Effector memory CD8-positive, alpha-beta T cell (primary cell): ENCODE data around the gene VAMP1.
"Not testable (repeated sequence)": the region's sequence is repeated elsewhere in the genome, so short reads cannot be mapped to it uniquely, and the experiment has no call there.

Experiments
- ATAC-seq: fragments of 150-1000 bp; cut with Tn5 transposase; replicated peaks from 2 replicates; pipeline ENCODE4 v1.10.0; 2021; ENCODE audit warnings: mild to moderate bottlenecking, moderate library complexity
- DNase-seq, 3 experiments: peaks; one replicate each; pipeline ENCODE4 v3.0.0; 2021
- H3K27ac Mint-ChIP-seq, 2 donors: one replicate each; pipeline ENCODE4 v1.8.0; 2022; ENCODE audit warnings: mild to moderate bottlenecking in 2 of 2, mixed read lengths in 2 of 2, moderate library complexity in 2 of 2
- H3K27me3 Mint-ChIP-seq, 2 donors: one replicate each; pipeline ENCODE4 v1.8.0; 2022; ENCODE audit warnings: mixed read lengths in 2 of 2
- H3K36me3 Mint-ChIP-seq: one replicate; pipeline ENCODE4 v1.8.0; 2022; ENCODE audit warnings: mild to moderate bottlenecking, moderate library complexity, mixed read lengths; ENCODE audit not compliant: insufficient read depth
- H3K4me1 Mint-ChIP-seq, 2 donors: one replicate each; pipeline ENCODE4 v1.8.0; 2022; ENCODE audit warnings: low read depth in 2 of 2, mixed read lengths in 2 of 2
- H3K4me3 Mint-ChIP-seq, 2 donors: one replicate each; pipeline ENCODE4 v1.8.0; 2022; ENCODE audit warnings: mild to moderate bottlenecking in 2 of 2, mixed read lengths in 2 of 2, moderate library complexity in 2 of 2
- H3K9me3 Mint-ChIP-seq, 2 donors: one replicate each; pipeline ENCODE4 v1.8.0; 2022; ENCODE audit warnings: mixed read lengths in 2 of 2
- total RNA-seq, 9 experiments: gene quantifications; one replicate each; lab custom pipeline; 2026; lab: John Stamatoyannopoulos, UW

VAMP1 gene
- total RNA-seq = 13.4 to 125 (median 43.7) reads per million in 9 experiments

- Mint-ChIP-seq H3K4me1 (peaks cover 42 to 44% of the 10 kb centered on the region in 2 donors), H3K27me3 (no peaks in the 10 kb centered on the region), H3K9me3 (no peaks in the 10 kb centered on the region), H3K4me3 (peak within 1 kb of the TSS; percentile 88 to 89), H3K36me3 (peaks cover 49% of the 10 kb centered on the region), H3K27ac (peak within 1 kb of the TSS; percentile 89)
- DNase-seq = peak; percentile 94 to 97 (median 96)
- peak; percentile 89 for ATAC-seq
Measured at GRCh38 chr12:6470375-6471163, at the start of gene VAMP1. Gene VAMP1, minus strand, starts transcription at chr12:6470677. Its CDS starts 146 bp downstream, at chr12:6470531.

GRCh38 chr12:6520186-6520585, 49.7 kb upstream of the VAMP1 start:
- Mint-ChIP-seq H3K9me3 (no peaks in the 10 kb centered on the region), H3K27ac (peak overlapping the region; percentile 19 to 79), H3K27me3 (no peaks in the 10 kb centered on the region), H3K36me3 (peaks cover 70% of the 10 kb centered on the region), H3K4me3 (no peak overlapping the region), H3K4me1 (peaks cover 1 to 6% of the 10 kb centered on the region in 2 donors)
- DNase-seq (no peak), ATAC-seq (no peak)

- ATAC-seq = no peak
- Mint-ChIP-seq H3K27me3 (no peaks in the 10 kb centered on the region), H3K4me1 (peaks cover 0 to 8% of the 10 kb centered on the region in 2 donors), H3K36me3 (peaks cover 28% of the 10 kb centered on the region), H3K27ac (peak overlapping the region in 1 of 2 donors; percentile 36), H3K9me3 (no peaks in the 10 kb centered on the region), H3K4me3 (no peak overlapping the region)
- DNase-seq = no peak
Measured at GRCh38 chr12:6508087-6508486, 37.6 kb upstream of the VAMP1 start.

GRCh38 chr12:6507102-6507998, 36.9 kb upstream of the VAMP1 start:
- H3K4me3 Mint-ChIP-seq = no peak overlapping the region
- ATAC-seq = no peak
- DNase-seq = no peak
- peak overlapping the region in 1 of 2 donors; percentile 36 for H3K27ac Mint-ChIP-seq
- peaks cover 0 to 8% of the 10 kb centered on the region in 2 donors for H3K4me1 Mint-ChIP-seq
- no peaks in the 10 kb centered on the region for H3K27me3 Mint-ChIP-seq
- no peaks in the 10 kb centered on the region for H3K9me3 Mint-ChIP-seq
- H3K36me3 Mint-ChIP-seq = peaks cover 21% of the 10 kb centered on the region

- peaks cover 1 to 7% of the 10 kb centered on the region in 2 donors for H3K4me1 Mint-ChIP-seq
- no peak overlapping the region for H3K27ac Mint-ChIP-seq
- H3K27me3 Mint-ChIP-seq = no peaks in the 10 kb centered on the region
- H3K36me3 Mint-ChIP-seq = peaks cover 16% of the 10 kb centered on the region
- no peak for ATAC-seq
- H3K9me3 Mint-ChIP-seq = no peaks in the 10 kb centered on the region
- H3K4me3 Mint-ChIP-seq = no peak overlapping the region
- DNase-seq = no peak
Measured at GRCh38 chr12:6500466-6500865, 30.0 kb upstream of the VAMP1 start.

GRCh38 chr12:6497291-6497690, 26.8 kb upstream of the VAMP1 start:
- H3K9me3 Mint-ChIP-seq, ATAC-seq, H3K4me3 Mint-ChIP-seq, DNase-seq, H3K27me3 Mint-ChIP-seq: not testable (repeated sequence)
- Mint-ChIP-seq H3K36me3 (peaks cover 39% of the 10 kb centered on the region), H3K4me1 (peaks cover 27% of the 10 kb centered on the region in 2 donors), H3K27ac (peak overlapping the region; percentile 76 to 79)

- DNase-seq = no peak
- Mint-ChIP-seq H3K4me3 (peak overlapping the region; percentile 91 to 92), H3K27ac (peak overlapping the region in 1 of 2 donors; percentile 93), H3K9me3 (no peaks in the 10 kb centered on the region), H3K4me1 (peaks cover 27 to 28% of the 10 kb centered on the region in 2 donors), H3K36me3 (peaks cover 42% of the 10 kb centered on the region), H3K27me3 (no peaks in the 10 kb centered on the region)
- ATAC-seq = no peak
Measured at GRCh38 chr12:6494968-6495367, 24.5 kb upstream of the VAMP1 start.

GRCh38 chr12:6494258-6494743, 23.8 kb upstream of the VAMP1 start:
- Mint-ChIP-seq H3K4me1 (peaks cover 27 to 28% of the 10 kb centered on the region in 2 donors), H3K36me3 (peaks cover 40% of the 10 kb centered on the region)
- ATAC-seq = peak; percentile 37

GRCh38 chr12:6493497-6494257, 23.2 kb upstream of the VAMP1 start, which contains the start of gene NCAPD2:
Gene NCAPD2, plus strand, starts transcription at chr12:6494102. Its CDS starts 997 bp downstream, at chr12:6495099.
- ATAC-seq (peak; percentile 82), DNase-seq (peak; percentile 88 to 91 (median 91))
- Mint-ChIP-seq H3K4me1 (peaks cover 27 to 28% of the 10 kb centered on the region in 2 donors), H3K36me3 (peaks cover 35% of the 10 kb centered on the region), H3K27ac (peak within 1 kb of the TSS; percentile 93 to 96), H3K9me3 (no peaks in the 10 kb centered on the region), H3K27me3 (no peaks in the 10 kb centered on the region), H3K4me3 (peak within 1 kb of the TSS; percentile 91 to 92)

More at GRCh38 chr12:6494258-6494743, 23.8 kb upstream of the VAMP1 start:
- peak overlapping the region; percentile 91 to 92 for H3K4me3 Mint-ChIP-seq
- no peak for DNase-seq
- no peaks in the 10 kb centered on the region for H3K9me3 Mint-ChIP-seq
- H3K27ac Mint-ChIP-seq = peak overlapping the region; percentile 93 to 96
- no peaks in the 10 kb centered on the region for H3K27me3 Mint-ChIP-seq

- Mint-ChIP-seq H3K4me1 (peaks cover 27 to 28% of the 10 kb centered on the region in 2 donors), H3K27ac (peak within 1 kb of the TSS; percentile 93 to 96), H3K27me3 (no peaks in the 10 kb centered on the region), H3K4me3 (peak within 1 kb of the TSS; percentile 91 to 92), H3K9me3 (no peaks in the 10 kb centered on the region), H3K36me3 (peaks cover 33% of the 10 kb centered on the region)
- DNase-seq (peak; percentile 92 to 97 (median 96)), ATAC-seq (peak; percentile 81)
Measured at GRCh38 chr12:6492838-6493496, 22.5 kb upstream of the VAMP1 start, which contains the start of gene MRPL51. Gene MRPL51, minus strand, starts transcription at chr12:6493262. Its CDS starts 126 bp downstream, at chr12:6493136.

- not testable (repeated sequence) for DNase-seq, ATAC-seq, H3K27ac Mint-ChIP-seq, H3K9me3 Mint-ChIP-seq, H3K27me3 Mint-ChIP-seq, H3K4me3 Mint-ChIP-seq
- peaks cover 27% of the 10 kb centered on the region for H3K36me3 Mint-ChIP-seq
- H3K4me1 Mint-ChIP-seq = peaks cover 21 to 28% of the 10 kb centered on the region in 2 donors
Measured at GRCh38 chr12:6490673-6491072, 20.2 kb upstream of the VAMP1 start.

GRCh38 chr12:6489449-6489848, 19.0 kb upstream of the VAMP1 start:
- Mint-ChIP-seq H3K27ac (no peak overlapping the region), H3K4me1 (peaks cover 10 to 17% of the 10 kb centered on the region in 2 donors), H3K27me3 (no peaks in the 10 kb centered on the region), H3K9me3 (no peaks in the 10 kb centered on the region), H3K4me3 (no peak overlapping the region), H3K36me3 (peaks cover 21% of the 10 kb centered on the region)
- no peak for ATAC-seq
- DNase-seq = no peak
